Measurements from ENCODE around the gene CA12. TPM values are rescaled to one million over a fixed set of nuclear protein-coding genes. Genes with fewer than 3 reads are reported as not detected.

CA12 gene
- total and polyA plus RNA-seq, 9 of the 15 experiments (the other 6 are each of a cell fraction or from before 2014, with no cell fraction given), result 0.01 to 0.78 (median 0.15) TPM; not detected in 1

- TF ChIP-seq RB1 (IDR thresholded peaks at IDR 0.05; ENCODE audit: low read depth) (no peak), SMARCC2 (IDR thresholded peaks at IDR 0.05; ENCODE audit: low read depth) (no peak), EGR1 (conservative IDR thresholded peaks at IDR 0.05) (peak; percentile 45), CEBPB (tag; IDR thresholded peaks at IDR 0.05) (no peak), KHSRP (IDR thresholded peaks at IDR 0.05) (no peak), BCOR (IDR thresholded peaks at IDR 0.05) (no peak), ZNF76 (CRISPR knock-in tag; IDR thresholded peaks at IDR 0.05; ENCODE audit: borderline replicate concordance) (no peak), ZBTB9 (CRISPR knock-in tag; IDR thresholded peaks at IDR 0.05) (no peak), ZNF263 (CRISPR knock-in tag; IDR thresholded peaks at IDR 0.05; ENCODE audit: borderline replicate concordance) (no peak), HMGXB4 (CRISPR knock-in tag; IDR thresholded peaks at IDR 0.05) (no peak), FOXM1 (IDR thresholded peaks at IDR 0.05; ENCODE audit: low read depth) (no peak), FOXM1 (CRISPR knock-in tag; IDR thresholded peaks at IDR 0.05; ENCODE audit: low read depth) (no peak), MEF2A (IDR thresholded peaks at IDR 0.05; ENCODE audit: control insufficient read depth, low read depth, low read length) (no peak), RBM17 (IDR thresholded peaks at IDR 0.05; ENCODE audit: borderline replicate concordance, low read depth, low read length) (no peak), ZEB2 (IDR thresholded peaks at IDR 0.05) (peak; percentile 93), KDM5B (IDR thresholded peaks at IDR 0.05; ENCODE audit: insufficient replicate concordance, low read depth, low read length) (no peak), ZBTB11 (CRISPR knock-in tag; IDR thresholded peaks at IDR 0.05) (no peak), ZNF444 (CRISPR knock-in tag; IDR thresholded peaks at IDR 0.05) (no peak), ZNF695 (CRISPR knock-in tag; IDR thresholded peaks at IDR 0.05) (no peak), ELK1 (CRISPR knock-in tag; IDR thresholded peaks at IDR 0.05) (no peak), ELF2 (CRISPR knock-in tag; IDR thresholded peaks at IDR 0.05) (no peak), HSF4 (CRISPR knock-in tag; IDR thresholded peaks at IDR 0.05; ENCODE audit: borderline replicate concordance) (no peak), SOX6 (IDR thresholded peaks at IDR 0.05) (0 out of 2 replicates have a peak, but pooled peaks have one; percentile 20), SRSF1 (IDR thresholded peaks at IDR 0.05; ENCODE audit: low read depth, low read length) (no peak)
These were observed 16.8 kb upstream of the CA12 start (continued) for GRCh38 chr15:63398456-63398855.
